ENCODE data around the gene KIF6. TPM values are rescaled to one million over a fixed set of nuclear protein-coding genes. Genes with fewer than 3 reads are reported as not detected.

KIF6 gene
- total RNA-seq, 1 donor from 2014 or later, result not detected

DNA sequence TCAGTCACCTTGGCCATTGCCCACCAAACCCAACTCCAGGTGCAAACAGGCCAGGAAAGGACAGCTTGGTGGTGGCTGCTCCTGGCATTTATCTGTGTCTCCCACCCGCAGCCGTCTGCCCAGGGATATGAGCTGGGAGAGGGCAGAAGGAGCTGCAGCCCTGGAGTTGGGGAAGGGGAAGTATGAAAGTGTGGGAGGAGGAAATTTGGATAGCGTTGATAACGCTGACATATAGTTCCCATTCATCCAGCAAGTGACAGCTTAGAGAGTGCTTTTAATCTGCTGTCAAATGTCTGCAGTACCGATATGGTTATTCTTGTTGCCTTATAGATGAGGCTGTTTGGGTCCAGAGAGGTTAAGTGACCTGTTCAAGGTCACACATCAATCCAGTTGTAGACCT is 403.4 kb downstream of the KIF6 start:
- no peak for DNase-seq (ENCODE audit: low read depth, low spot score)

DNA sequence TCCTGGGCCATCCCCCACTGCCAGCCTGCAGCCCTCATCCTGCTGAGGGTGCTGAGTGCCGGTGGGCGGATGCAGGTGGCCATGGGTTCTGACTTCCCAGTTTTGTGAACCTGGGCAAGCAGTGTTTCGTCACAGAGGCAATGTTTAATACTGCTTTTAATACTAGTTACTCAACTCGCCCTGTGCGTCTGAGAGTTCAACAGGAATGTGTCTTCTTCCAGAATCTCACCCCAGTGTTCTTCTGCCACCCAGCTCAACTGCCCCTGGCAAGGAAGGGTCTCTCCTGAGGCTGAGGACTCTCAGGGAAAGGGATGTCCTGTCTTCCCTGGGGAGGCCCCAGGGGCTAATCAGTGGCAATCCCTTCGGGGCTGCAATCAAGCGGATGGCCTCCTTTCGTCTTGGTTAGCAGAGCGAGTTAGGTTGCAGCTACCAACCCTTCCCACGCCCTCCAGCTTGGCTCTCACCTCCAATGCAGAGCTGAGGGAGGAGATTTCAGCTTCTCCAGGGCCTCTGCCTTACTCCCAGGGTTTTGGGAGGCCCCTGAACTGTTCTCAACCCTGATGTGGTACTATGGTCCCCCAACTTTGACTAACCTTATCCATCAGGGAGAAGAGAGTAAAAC is 404.7 kb downstream of the KIF6 start:
- DNase-seq (ENCODE audit: low read depth, low spot score), result no peak

DNA sequence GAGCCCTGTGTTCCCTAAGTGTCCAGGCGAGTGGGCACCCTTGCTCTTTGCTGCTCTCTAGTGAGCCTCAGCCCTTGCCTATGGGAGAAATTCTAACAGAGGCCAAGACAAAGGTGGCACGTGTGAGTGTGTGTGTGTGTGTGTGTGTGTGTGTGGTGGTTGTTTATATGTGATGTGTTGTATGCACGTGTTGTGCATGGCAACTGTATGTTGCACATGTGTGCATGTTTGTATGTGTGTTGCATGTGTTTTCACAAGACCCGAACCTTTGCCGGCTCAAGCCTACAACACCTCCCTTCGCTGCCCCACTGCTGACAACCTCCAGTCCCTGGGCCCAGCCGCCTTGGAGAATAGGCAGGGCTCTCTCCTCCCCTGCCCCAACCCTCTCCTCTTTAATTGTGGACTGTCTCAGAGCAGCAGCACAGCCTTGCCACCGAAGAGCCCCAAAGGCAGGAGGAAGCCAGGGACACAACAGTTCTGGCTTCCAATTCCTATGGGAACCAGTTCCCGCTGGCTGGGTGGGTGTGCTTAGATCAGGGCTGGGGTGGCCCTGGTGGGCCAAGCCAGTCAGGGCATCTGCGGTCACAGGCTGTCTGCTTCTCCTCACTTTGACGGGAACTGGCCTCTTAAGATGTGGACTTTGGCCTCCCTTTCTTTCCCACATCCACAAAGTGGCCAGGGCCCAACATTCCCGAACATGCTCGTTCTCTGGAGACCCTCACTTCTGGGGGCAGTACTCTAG is 405.4 kb downstream of the KIF6 start:
- DNase-seq (ENCODE audit: low read depth, low spot score), result no peak

DNA sequence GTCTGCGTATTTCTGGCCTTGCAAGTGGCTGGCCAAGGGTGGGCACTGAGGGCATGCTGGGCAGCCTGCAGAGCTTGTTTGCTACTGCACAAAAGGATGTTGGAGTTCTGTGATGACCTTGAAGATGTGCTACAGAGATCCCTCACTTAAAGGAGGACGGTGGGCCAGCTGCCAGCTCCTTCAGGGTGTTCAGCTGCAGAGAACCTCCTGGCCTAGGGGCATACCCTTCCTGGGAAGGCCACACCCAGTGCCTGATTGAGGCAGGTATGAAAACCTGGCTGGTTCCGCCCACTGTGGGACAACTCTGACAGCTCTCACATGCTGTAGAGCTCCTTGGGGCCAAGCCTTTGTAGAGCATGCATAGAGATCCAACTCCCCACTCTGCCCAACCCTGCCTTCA is 408.0 kb downstream of the KIF6 start:
- no peak for DNase-seq (ENCODE audit: low read depth, low spot score)

DNA sequence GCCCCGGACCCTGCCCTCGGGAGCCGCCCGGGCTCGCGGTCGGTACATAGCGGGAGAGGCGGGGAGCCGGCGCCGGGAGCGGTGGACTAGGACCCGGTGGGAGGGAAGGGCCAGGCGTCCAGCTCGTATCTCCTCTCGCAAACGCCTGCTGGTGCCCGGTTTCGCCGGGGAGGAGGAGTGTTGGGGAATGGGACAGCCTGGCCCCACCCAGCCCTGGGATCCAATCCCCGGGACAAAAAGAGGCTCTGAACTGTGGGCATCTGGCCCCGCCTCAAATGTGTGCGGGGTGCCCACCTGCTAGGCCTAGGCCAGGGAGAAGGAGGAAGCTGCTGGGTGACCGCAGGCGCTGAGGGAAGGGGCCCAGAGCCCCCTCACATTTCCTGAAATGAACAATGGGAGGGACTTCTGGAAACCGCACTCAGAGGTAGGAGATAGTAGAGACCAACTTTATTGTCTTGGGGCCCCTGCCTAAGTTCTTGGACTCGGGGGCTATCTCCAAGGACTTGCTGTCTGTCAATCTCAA is 410.9 kb downstream of the KIF6 start, which contains the start of gene KCNK17:
TSS of gene KCNK17 (minus strand) at position 147 of the 523 bp plus-strand sequence. CDS start at position 48, 99 bp downstream.
- no peak for DNase-seq (ENCODE audit: low read depth, low spot score)

DNA sequence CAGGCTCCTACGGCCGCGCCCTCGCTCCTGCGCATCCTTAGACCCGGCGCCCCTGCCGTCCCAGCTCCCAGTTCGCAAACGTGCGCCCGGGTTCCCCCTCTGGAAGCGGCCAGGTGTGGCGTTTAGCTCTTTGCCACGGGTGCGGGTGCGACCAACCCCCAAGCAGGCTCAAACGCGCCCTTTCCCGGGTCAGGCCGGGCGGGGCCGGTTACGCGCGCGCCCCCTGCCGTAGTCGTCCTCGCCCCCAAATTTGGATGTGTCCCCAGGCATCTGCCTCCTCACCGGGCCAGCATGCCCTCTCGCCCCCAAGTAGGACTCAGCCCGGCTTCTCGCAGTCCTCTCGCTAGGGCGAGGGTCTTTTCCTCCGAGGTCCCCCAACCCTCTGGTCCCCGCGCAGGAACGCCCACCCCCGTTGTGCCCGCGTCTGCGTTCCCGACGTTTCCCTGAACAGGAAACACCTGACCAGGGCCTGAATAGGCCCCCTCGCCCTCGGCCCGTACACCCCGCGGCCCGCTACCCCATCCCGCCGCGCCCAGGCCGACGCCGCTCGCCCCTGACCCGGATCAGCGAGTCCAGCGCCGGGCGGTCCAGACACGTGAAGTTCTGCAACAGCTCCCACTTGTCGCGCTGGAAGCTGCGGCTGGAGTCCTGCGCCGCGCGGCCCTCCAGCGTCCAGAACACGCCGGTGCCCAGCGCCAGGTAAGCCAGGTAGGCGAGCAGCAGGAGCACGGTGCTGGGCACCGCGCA is 411.5 kb downstream of the KIF6 start:
- no peak for DNase-seq (ENCODE audit: low read depth, low spot score)

DNA sequence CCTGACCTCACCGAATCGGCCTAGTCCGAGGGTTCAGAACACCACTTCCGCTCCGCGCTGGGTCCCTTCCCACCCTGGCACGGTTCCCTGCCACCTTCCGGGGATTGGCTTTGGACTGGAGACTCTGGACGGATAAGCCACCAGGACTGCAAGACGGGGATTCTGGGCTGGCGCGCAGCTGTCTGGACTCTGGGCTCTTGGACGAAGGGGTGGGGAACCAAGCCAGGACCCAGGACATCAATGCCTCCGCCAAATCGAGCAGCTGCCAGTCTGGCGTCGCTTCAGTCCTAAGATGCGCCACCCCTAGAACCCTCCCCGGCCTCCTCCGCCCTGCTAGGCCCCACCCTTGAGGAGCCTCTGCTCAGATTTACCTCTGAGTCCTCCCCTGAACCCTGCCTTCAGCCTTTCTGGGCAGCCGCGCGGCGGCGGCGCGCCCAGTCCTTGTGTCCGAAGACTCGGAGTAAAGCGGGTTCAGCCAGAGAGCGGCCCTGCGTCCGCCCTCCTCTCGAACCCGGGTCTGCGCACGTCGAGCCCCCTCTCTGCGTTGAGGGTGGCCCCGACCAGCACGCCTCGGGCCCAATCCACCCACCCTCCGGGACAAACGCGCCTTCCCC is 412.2 kb downstream of the KIF6 start:
- no peak for DNase-seq (ENCODE audit: low read depth, low spot score)

DNA sequence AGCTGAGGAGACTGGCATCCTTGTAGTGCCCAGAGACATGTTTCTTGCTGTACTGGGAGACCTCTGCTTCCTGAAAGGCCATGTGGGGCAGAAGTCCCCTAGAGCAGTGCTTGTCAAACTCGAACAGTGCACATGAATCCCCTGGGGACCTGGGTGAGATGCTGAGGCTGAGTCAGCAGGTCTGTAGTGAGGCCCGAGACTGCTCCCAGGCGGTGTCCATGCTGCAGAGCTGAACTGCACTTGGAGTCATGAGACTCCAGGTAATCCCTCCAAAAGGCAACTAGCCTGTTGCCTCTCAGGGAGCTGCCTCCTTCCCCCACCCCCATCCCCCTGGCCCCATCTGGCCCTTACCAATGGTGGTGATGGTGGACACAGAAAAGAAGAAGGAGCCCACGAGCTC is 414.7 kb downstream of the KIF6 start:
- DNase-seq (ENCODE audit: low read depth, low spot score), result no peak

DNA sequence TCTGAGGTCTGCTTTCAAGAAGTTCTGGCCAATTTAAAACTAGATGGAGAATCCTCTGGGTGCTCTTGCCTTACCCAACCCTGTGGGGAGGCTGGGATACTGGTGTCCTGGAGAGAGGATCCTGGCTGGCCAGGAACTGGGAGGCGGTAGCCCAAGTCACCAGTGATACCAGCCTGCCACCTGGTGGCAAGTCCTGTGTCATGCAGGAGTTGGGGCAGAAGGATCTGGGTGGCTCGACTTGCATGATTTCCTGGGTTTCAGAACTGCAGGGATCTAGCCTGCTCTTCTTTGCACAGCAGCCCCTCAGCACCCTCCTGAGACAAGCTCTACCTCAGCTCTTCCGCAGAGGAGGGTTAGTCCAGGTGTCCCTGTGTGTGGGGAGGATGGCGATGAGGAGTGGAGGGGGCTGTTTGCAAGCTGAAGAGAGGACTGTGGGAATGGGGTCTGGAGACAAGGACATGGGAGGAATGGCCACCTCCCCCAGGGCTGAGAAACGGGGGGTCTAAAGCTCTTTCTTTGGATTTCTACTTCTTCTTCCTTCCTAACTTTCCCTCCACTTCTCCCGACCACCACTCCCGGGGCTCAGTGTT is 415.2 kb downstream of the KIF6 start:
- peak; percentile 15 for DNase-seq (ENCODE audit: low read depth, low spot score)

DNA sequence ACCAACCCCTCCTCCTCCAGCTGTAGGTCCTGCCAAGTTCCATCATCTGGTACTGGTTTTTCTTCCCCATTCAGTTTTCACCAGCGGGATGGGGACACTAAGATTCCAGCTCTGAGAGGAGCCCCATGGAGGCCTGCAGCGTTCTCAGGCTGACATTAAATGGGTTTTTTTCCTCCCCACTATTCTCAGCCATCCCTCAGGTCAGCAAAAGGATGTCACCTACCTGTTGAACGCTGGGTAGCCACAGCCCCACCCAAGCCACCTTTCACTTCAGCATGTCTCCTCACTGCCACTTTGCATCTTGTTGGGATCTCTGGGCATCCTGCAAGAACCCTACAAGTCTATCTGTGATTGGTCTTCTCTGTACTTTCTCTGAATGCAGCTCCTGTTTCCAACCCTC is 417.7 kb downstream of the KIF6 start:
- DNase-seq (ENCODE audit: low read depth, low spot score), result no peak

DNA sequence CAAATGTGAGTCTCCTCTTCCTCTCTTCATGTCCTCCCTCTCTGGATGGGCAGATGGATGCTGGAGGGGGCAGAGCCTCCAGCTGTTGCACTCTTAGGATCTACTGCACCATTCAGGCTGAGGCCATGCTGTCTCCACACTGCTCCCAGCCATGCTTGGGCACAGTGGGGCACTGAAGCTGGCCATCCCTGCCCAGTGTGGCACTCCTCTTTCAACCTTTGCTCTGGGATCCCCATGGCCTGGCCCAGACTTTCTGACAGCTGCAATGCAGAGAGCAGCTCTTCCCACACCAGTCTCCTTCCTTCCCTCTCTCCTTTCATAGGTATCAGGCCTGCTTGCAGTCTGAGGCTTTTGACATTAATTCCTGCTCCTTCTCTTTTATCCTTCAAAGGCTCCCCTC is 420.3 kb downstream of the KIF6 start:
- DNase-seq (ENCODE audit: low read depth, low spot score), result no peak

DNA sequence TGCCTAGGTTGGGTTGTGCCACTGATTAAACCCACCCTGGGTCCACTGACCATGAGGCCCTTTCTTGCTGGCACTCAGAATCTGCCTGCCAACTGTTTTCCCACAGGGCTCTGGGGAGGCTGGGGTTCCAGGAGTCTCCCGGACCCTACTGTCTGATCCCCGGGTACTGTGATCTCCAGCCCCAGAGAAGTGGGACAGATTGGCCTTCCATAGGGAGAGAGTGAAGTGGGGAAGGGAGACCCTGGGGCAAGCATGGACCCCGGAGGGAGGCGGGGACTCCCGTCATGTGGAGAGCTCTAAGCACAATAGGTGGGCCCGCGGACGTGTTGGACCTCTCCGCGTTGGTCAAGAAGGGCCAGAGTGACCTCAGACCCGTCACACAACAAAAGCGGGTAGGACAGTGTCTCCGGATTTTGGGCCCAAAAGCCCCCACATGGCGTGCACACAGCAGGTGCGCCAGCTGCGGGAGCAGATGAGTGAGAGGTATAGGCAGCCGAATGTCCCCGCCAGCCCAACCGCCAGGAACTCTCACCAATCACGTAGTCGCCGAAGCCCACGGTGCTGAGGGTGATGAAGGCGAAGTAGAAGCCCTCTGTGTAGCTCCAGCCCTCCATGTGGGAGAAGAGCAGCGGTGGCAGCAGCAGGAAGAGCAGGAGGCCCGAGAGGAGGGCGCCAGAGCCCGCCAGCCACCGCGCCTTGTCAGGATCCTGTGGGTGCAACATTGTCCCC is 421.6 kb downstream of the KIF6 start:
- no peak for DNase-seq (ENCODE audit: low read depth, low spot score)

DNA sequence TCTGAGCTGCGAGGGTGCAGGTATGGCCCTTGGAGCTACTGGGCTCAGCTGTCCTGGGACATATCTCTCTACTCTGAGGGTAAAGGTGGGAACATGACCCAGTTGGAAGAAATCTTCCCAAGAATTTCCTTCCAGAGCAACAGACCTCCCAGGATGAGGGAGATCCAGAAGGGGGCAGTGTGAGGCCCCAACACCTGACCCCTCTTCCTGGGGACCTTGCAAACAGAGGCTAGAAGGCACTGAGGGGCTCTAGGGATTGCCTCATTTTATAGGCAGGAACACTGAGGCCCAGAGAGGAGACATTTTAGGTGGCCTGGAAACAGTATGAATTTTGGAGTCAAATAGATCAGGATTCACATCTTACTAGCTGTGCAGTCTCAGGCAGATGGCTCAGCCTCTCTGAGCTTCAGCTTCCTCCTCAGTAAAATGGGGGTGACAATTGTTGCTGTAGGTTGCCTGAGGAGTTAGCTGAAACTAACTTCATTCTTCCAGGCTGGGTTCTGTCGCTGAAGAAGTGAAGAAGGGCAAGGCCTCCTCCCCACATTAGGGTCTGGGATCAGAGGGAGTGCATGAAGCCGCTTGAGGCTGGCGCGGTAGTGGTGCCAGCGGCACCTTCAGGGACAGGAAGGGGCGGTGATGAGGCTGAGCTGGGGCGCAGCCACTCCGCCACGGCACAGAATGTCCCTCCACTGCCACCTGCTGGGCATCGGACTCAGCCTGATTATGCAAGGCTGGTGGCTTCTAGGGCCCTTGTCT is 422.4 kb downstream of the KIF6 start:
- peak; percentile 10 for DNase-seq (ENCODE audit: low read depth, low spot score)

DNA sequence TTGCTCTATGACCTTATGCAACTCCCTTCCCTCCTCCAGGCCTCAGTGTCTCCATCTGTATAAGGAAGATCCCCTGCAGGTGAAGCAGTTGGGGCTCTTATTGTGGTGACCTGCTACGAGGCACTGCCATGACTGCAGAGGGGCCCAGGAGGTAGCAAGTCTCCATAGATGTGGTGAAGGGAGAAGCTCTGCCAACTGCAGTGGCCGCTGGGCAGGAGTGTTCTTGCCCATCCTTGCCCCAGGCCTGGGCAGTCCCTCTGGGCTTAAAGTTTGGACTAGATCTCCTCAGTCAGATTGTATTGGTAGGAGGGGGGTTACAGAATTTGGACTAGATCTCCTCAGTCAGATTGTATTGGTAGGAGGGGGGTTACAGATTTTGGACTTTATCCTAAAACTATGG is 423.2 kb downstream of the KIF6 start:
- DNase-seq (ENCODE audit: low read depth, low spot score), result no peak

DNA sequence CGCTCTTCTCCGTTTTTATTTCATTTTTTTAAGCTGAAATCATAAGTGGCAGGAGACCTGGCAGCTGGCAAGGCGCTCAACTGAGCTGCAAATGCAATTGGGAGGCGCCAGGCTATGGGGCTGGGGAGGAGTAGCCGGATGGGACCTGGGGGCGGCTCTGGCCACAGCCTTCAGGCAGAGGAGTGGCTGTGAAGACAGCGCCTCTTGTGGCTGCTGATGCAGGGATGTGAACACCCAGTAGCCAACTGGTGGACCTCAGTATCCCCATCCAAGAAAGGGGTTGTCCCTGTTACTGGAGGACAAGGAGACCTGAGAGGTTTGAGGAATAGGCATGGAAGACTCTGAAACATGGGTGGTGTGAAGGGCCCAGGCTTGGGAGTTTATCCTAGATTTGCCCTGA is 423.6 kb downstream of the KIF6 start:
- no peak for DNase-seq (ENCODE audit: low read depth, low spot score)

DNA sequence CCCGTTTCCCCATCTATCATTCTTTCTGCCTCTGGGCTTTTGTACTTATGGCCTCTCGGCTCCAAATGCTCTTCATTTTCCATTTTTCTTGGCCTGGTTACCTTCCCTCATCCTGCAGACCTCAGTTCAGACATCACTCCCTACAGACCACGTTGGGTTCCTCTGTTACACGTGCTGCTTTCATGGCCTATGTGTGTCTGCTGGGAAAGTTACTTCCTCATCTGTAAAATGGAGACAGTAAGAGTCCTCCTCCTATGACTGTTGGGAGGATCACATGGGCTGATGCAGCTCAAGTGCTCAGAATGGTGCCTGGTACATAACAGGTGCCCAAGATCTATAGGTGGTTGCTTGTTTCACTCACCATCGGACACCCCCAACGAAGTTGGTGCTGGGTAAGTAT is 424.5 kb downstream of the KIF6 start:
- no peak for DNase-seq (ENCODE audit: low read depth, low spot score)

DNA sequence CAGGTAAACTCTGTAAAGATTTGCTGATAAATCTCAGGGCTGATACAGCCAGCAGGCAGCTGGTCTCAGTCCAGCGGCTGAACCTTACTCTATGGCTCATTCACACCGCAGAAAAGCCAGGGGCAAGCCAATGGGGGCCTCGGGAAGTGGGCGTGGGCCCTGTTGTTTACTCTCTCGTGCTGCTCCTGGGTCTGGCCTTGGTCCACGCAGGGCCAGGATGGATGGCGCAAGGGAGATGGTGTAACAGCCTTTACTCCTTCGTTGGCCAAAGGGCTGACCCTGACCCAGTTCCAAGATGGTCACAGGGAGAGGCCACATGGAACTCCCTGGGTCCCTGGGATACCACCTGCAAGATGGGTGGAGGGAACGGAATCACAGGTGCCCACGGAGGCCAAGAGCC is 427.1 kb downstream of the KIF6 start:
- DNase-seq (ENCODE audit: low read depth, low spot score), result no peak

DNA sequence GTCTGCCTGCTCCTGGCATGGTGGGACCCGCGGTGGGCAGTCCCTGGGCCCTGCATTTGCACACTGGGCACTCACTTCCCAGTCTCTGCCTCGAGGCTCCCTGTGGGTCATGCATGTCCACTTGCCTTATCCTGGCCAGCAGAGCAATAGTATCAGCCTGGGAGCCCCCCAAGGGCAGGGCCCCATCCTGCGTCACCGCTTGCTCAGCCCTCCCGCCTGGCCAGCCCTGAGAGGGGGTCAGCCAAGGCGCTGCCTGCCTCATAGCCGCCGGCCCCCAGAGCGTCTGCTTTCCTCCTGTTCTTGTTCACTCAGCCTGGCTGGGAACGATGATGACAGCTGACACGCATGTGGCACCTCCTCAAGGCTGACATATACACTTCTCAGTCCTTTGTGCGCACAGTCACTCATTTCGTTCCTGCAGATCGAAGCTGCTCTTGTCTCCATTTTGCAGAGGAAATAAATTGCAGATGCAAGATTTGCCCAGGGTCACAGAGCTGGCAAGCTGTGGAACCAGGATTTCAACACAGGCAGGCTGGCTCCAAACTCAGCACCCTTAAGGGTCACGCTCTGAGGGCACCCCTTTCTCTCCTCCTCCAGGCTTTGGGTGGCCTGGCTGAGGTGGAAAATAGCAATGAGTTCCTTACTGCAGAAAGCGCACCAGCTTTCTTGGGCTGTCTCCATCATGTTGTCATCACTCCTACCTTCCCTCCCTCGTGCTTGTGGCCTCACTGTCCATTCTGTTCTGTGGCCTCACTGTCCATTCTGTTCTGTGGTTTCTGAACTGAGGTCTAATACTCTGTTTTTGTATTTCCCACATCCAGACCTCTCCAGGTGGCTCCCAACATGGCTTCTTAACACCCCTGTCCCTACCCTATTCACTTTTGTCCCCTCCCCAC is 428.2 kb downstream of the KIF6 start:
- no peak for DNase-seq (ENCODE audit: low read depth, low spot score)

DNA sequence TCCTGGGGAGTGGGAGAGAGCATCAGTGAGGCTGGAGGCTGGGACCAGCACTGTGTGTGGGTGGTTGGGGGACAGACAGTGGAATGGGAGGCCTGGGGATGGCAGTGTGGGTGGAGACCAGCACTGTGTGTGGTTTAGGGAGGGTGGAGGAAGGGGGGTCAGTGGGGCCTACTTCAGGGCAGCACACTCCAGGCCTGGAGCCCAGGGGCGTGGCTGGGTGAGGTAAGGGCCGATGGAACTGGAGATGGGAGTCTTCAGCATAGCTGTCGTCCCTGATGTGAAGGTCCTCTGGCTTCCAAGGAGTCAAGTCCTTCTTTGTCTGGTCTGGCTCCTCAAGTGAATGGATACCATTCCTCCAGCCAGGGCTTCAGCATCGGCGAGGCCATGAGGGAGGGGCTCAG is 429.6 kb downstream of the KIF6 start:
- DNase-seq (ENCODE audit: low read depth, low spot score), result no peak

Data from pulmonary artery endothelial cell (primary cell).